Breast epithelium (tissue), 4 donors: ENCODE data around the gene MITD1. TPM values are rescaled to one million over a fixed set of nuclear protein-coding genes. Genes with fewer than 3 reads are reported as not detected.
"Not testable (repeated sequence)": the region's sequence is repeated elsewhere in the genome, so short reads cannot be mapped to it uniquely, and the experiment has no call there.

Source experiments
- DNase-seq, 2 donors: peaks; one replicate each; pipeline ENCODE4 v3.0.0-alpha.2; 2019; ENCODE audit warnings: low spot score in 2 of 2
- H3K27ac ChIP-seq, 2 donors: fragments of 200-600 bp; sonication (generic) in 1 of 2; one replicate each; pipeline ENCODE4 v1.5.1; 2016 to 2019; ENCODE audit warnings: mild to moderate bottlenecking in 1 of 2
- H3K27me3 ChIP-seq, 2 donors: fragments of 200-600 bp; sonication (generic) in 1 of 2; one replicate each; pipeline versions ENCODE4 v1.5.1 to v1.6.0; 2017 to 2019; ENCODE audit warnings: control low read depth in 1 of 2, mild to moderate bottlenecking in 1 of 2
- H3K36me3 ChIP-seq: fragments of 200-600 bp; one replicate; pipeline ENCODE4 v1.5.1; 2019
- H3K4me1 ChIP-seq, 2 donors: fragments of 200-600 bp; sonication (generic); one replicate each; pipeline ENCODE4 v1.5.1; 2016 to 2019; ENCODE audit warnings: control low read depth in 1 of 2
- H3K4me3 ChIP-seq, 3 donors: fragments of 200-600 bp; sonication (generic); 1 replicate in 2 of 3; 2 replicates in 1 of 3; pipeline ENCODE4 v1.5.1; 2016 to 2019; ENCODE audit warnings: mild to moderate bottlenecking in 3 of 3, moderate library complexity in 2 of 3
- H3K9me3 ChIP-seq, 2 donors: fragments of 200-600 bp; sonication (generic) in 1 of 2; one replicate each; pipeline ENCODE4 v1.5.1; 2016 to 2019; ENCODE audit warnings: control low read depth in 1 of 2
- CTCF ChIP-seq, 3 donors: fragments of 450-650 bp; IDR thresholded peaks; one replicate each; pipeline ENCODE4 v1.5.1; 2016 to 2017; ENCODE audit warnings: antibody characterized with exemption in 3 of 3, mild to moderate bottlenecking in 3 of 3, moderate library complexity in 3 of 3
- POLR2A ChIP-seq: fragments of 450-650 bp; IDR thresholded peaks from one replicate; pipeline ENCODE4 v1.6.1; 2016; ENCODE audit warnings: antibody characterized with exemption, mild to moderate bottlenecking, moderate library complexity
- POLR2AphosphoS5 ChIP-seq, 3 donors: sonication (generic); formaldehyde crosslinking; IDR thresholded peaks; one replicate each; pipeline ENCODE4 v1.6.1; 2017; ENCODE audit warnings: antibody characterized with exemption in 3 of 3
- intact Hi-C: fragments of 100-400 bp; cut with DNase I; formaldehyde crosslinking; loops from one replicate; pipeline ENCODE4 v1.15.1; 2023; ENCODE audit warnings: low total_unique reads
- total RNA-seq, 3 donors: library from RNA; depleted of rRNA; stranded (reverse); fragments of >200 nt; gene quantifications; one replicate each; pipeline ENCODE4 v1.1.0, GENCODE V29; 2016

Gene MITD1
- total RNA-seq, 3 donors from 2014 or later: 23.6 to 41.1 (median 33.3) TPM

GRCh38 chr2:99139003-99139402 is 41.9 kb downstream of the MITD1 start:
- Histone ChIP-seq H3K27me3 (no peaks in the 10 kb centered on the region), H3K4me1 (peaks cover 0 to 6% of the 10 kb centered on the region in 2 donors), H3K27ac (no peak overlapping the region), H3K36me3 (no peaks in the 10 kb centered on the region), H3K4me3 (no peak overlapping the region), H3K9me3 (no peaks in the 10 kb centered on the region)
- TF ChIP-seq CTCF (IDR thresholded peaks at IDR 0.05): no peak
- no peak for TF ChIP-seq POLR2A
- no peak for TF ChIP-seq POLR2AphosphoS5 (IDR thresholded peaks at IDR 0.05)
- DNase-seq: no peak
- intact Hi-C loops: no loop called here

- intact Hi-C loops: not testable (repeated sequence)
These were observed 45.8 kb downstream of the MITD1 start for GRCh38 chr2:99135044-99135556.

DNA sequence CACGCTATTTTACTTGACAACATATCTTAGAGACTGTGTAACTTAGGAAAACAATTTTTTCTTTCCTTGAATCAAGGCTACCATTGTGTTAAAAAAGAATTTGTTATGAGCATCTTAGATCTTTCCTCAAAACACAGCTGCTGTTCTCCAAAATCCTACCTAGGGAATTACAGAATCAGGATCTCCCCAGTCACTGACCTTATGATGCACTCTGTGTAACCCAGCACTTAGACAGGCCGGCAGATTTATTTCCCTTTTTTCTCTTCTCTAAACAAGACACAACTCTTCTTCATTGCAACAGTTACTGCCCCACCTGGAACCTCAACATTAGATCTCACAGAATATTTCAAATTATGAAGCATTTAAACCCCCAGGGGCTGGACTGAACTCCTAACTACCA is 52.9 kb downstream of the MITD1 start:
- TF ChIP-seq CTCF (IDR thresholded peaks at IDR 0.05) (no peak), POLR2AphosphoS5 (IDR thresholded peaks at IDR 0.05) (no peak), POLR2A (no peak)
- H3K4me3 ChIP-seq: no peak overlapping the region
- peaks cover 9 to 47% of the 10 kb centered on the region in 2 donors for H3K9me3 ChIP-seq
- H3K4me1 ChIP-seq: no peaks in the 10 kb centered on the region
- H3K27ac ChIP-seq: no peak overlapping the region
- H3K27me3 ChIP-seq: no peaks in the 10 kb centered on the region
- no peak for DNase-seq
- H3K36me3 ChIP-seq: no peaks in the 10 kb centered on the region
- intact Hi-C loops: no loop called here

More at GRCh38 chr2:99135044-99135556, 45.8 kb downstream of the MITD1 start:
- not testable (repeated sequence) for H3K36me3 ChIP-seq, DNase-seq, H3K27me3 ChIP-seq, H3K4me3 ChIP-seq, H3K27ac ChIP-seq, H3K4me1 ChIP-seq
- H3K9me3 ChIP-seq: peaks cover 0 to 24% of the 10 kb centered on the region in 2 donors

Other genes with a start within 250 kb of the MITD1 start
- gene CRACDL, start 244.8 kb downstream of the MITD1 start, total RNA-seq: 10 to 100 TPM in 2 of 3 donors, under 1 TPM in 1; 0.96 to 12.1 (median 10.8) TPM
- gene C2orf15, start 39.4 kb downstream of the MITD1 start, total RNA-seq: 1 to 10 TPM; 1.6 to 4.8 (median 2.6) TPM
- 10 to 100 TPM in 2 of 3 donors, 1 to 10 TPM in 1; 7.2 to 40.2 (median 17.1) TPM for gene TSGA10, start 26.1 kb downstream of the MITD1 start, total RNA-seq
- gene LIPT1, start 26.1 kb downstream of the MITD1 start, total RNA-seq: 10 to 100 TPM in 2 of 3 donors, 1 to 10 TPM in 1; 9.8 to 11.0 (median 10.8) TPM
- 10 to 100 TPM; 30.4 to 37.5 (median 35.1) TPM for gene MRPL30, start 126 bp upstream of the MITD1 start, total RNA-seq
- gene LYG2, start 74.6 kb upstream of the MITD1 start, total RNA-seq: not detected
- gene LYG1, start 120.1 kb upstream of the MITD1 start, total RNA-seq: 1 to 10 TPM in 2 of 3 donors, under 1 TPM in 1; 0.80 to 4.3 (median 2.2) TPM
- 10 to 100 TPM; 31.7 to 54.4 (median 47.0) TPM for gene TXNDC9, start 155.3 kb upstream of the MITD1 start, total RNA-seq
- 10 to 100 TPM; 32.5 to 53.7 (median 42.3) TPM for gene EIF5B, start 156.3 kb upstream of the MITD1 start, total RNA-seq